Stimulated activated CD4-positive, alpha-beta T cell treated with anti-CD3 and anti-CD28 coated beads, Interleukin-4, amount 100 ng/mL, for 48 hours (primary cell): ENCODE measurements around the gene LEPR.

Experiments used
- DNase-seq, 2 donors: peaks; one replicate each; pipeline ENCODE4 v3.0.0-alpha.2; 2020; ENCODE audit warnings: low read depth in 2 of 2

The LEPR gene

GRCh38 chr1:65412256-65412983, 8.0 kb upstream of the LEPR start:
- no peak for DNase-seq

- DNase-seq = no peak
Measured at GRCh38 chr1:65412984-65413375, 7.5 kb upstream of the LEPR start.

GRCh38 chr1:65414538-65414937, 5.9 kb upstream of the LEPR start:
- no peak for DNase-seq

GRCh38 chr1:65416767-65417166, 3.7 kb upstream of the LEPR start:
- DNase-seq = no peak

GRCh38 chr1:65417729-65418128, 2.7 kb upstream of the LEPR start:
- no peak for DNase-seq

GRCh38 chr1:65418522-65419185, 1.8 kb upstream of the LEPR start:
- DNase-seq = no peak

- peak; percentile 98 for DNase-seq
Measured at GRCh38 chr1:65419681-65420589, 533 bp upstream of the LEPR start.

- no peak for DNase-seq
Measured at GRCh38 chr1:65421351-65422025, 1.0 kb downstream of the LEPR start.

GRCh38 chr1:65422241-65423203, 2.1 kb downstream of the LEPR start:
- DNase-seq = no peak

GRCh38 chr1:65423884-65424572, 3.6 kb downstream of the LEPR start:
- no peak for DNase-seq

- no peak for DNase-seq
Measured at GRCh38 chr1:65424573-65424889, 4.1 kb downstream of the LEPR start.

- DNase-seq = no peak
Measured at GRCh38 chr1:65425006-65425405, 4.5 kb downstream of the LEPR start.

GRCh38 chr1:65425697-65426096, 5.2 kb downstream of the LEPR start:
- no peak for DNase-seq

- DNase-seq = no peak
Measured at GRCh38 chr1:65429078-65429477, 8.6 kb downstream of the LEPR start.

GRCh38 chr1:65429806-65430205, 9.3 kb downstream of the LEPR start:
- DNase-seq = no peak

GRCh38 chr1:65431111-65431705, 10.7 kb downstream of the LEPR start:
- DNase-seq = no peak

- no peak for DNase-seq
Measured at GRCh38 chr1:65432918-65433317, 12.4 kb downstream of the LEPR start.

- no peak for DNase-seq
Measured at GRCh38 chr1:65434255-65434654, 13.8 kb downstream of the LEPR start.

GRCh38 chr1:65434760-65435159, 14.3 kb downstream of the LEPR start:
- no peak for DNase-seq

- DNase-seq = no peak
Measured at GRCh38 chr1:65435987-65436386, 15.5 kb downstream of the LEPR start.
